ENCODE data around the gene TOP2A. TPM values are rescaled to one million over a fixed set of nuclear protein-coding genes. Genes with fewer than 3 reads are reported as not detected.

TOP2A gene
- total RNA-seq, 1 donor from 2014 or later, result 32.4 TPM

- Mint-ChIP-seq H3K36me3 (ENCODE audit: unreplicated experiment) (no peaks in the 10 kb centered on the region), H3K27ac (ENCODE audit: unreplicated experiment) (no peak within 1 kb of the TSS), H3K4me1 (ENCODE audit: low read depth, unreplicated experiment) (peaks cover 3% of the 10 kb centered on the region), H3K27me3 (ENCODE audit: unreplicated experiment) (peaks cover 12% of the 10 kb centered on the region), H3K9me3 (ENCODE audit: unreplicated experiment) (peaks cover 2% of the 10 kb centered on the region), H3K4me3 (ENCODE audit: unreplicated experiment) (peak within 1 kb of the TSS; percentile 67)
- DNase-seq, result peak; percentile 83
- TF ChIP-seq CTCF (IDR thresholded peaks at IDR 0.05; ENCODE audit: partially characterized antibody, unreplicated experiment), result peak; percentile 4
Measured at GRCh38 chr17:40443196-40443987, 25.7 kb upstream of the TOP2A start, which contains the start of gene IGFBP4. Gene IGFBP4, plus strand, starts transcription at chr17:40443450. Its CDS starts 286 bp downstream, at chr17:40443736.

- no peak overlapping the region for H3K27ac Mint-ChIP-seq (ENCODE audit: unreplicated experiment)
- peaks cover 2% of the 10 kb centered on the region for H3K9me3 Mint-ChIP-seq (ENCODE audit: unreplicated experiment)
- H3K4me1 Mint-ChIP-seq (ENCODE audit: low read depth, unreplicated experiment), result peaks cover 3% of the 10 kb centered on the region
- H3K27me3 Mint-ChIP-seq (ENCODE audit: unreplicated experiment), result peaks cover 12% of the 10 kb centered on the region
- H3K36me3 Mint-ChIP-seq (ENCODE audit: unreplicated experiment), result no peaks in the 10 kb centered on the region
- DNase-seq, result no peak
- no peak for TF ChIP-seq CTCF (IDR thresholded peaks at IDR 0.05; ENCODE audit: partially characterized antibody, unreplicated experiment)
- peak overlapping the region; percentile 67 for H3K4me3 Mint-ChIP-seq (ENCODE audit: unreplicated experiment)
Measured at GRCh38 chr17:40442392-40443195, 24.9 kb upstream of the TOP2A start.

- H3K36me3 Mint-ChIP-seq (ENCODE audit: unreplicated experiment), result no peaks in the 10 kb centered on the region
- TF ChIP-seq CTCF (IDR thresholded peaks at IDR 0.05; ENCODE audit: partially characterized antibody, unreplicated experiment), result no peak
- no peak for DNase-seq
- no peak overlapping the region for H3K27ac Mint-ChIP-seq (ENCODE audit: unreplicated experiment)
- H3K9me3 Mint-ChIP-seq (ENCODE audit: unreplicated experiment), result peaks cover 2% of the 10 kb centered on the region
- H3K4me3 Mint-ChIP-seq (ENCODE audit: unreplicated experiment), result no peak overlapping the region
- peaks cover 3% of the 10 kb centered on the region for H3K4me1 Mint-ChIP-seq (ENCODE audit: low read depth, unreplicated experiment)
- peaks cover 11% of the 10 kb centered on the region for H3K27me3 Mint-ChIP-seq (ENCODE audit: unreplicated experiment)
Measured at GRCh38 chr17:40440166-40440565, 22.5 kb upstream of the TOP2A start.

- H3K4me3 Mint-ChIP-seq (ENCODE audit: unreplicated experiment), result no peak overlapping the region
- no peak for TF ChIP-seq CTCF (IDR thresholded peaks at IDR 0.05; ENCODE audit: partially characterized antibody, unreplicated experiment)
- no peaks in the 10 kb centered on the region for H3K9me3 Mint-ChIP-seq (ENCODE audit: unreplicated experiment)
- H3K4me1 Mint-ChIP-seq (ENCODE audit: low read depth, unreplicated experiment), result no peaks in the 10 kb centered on the region
- H3K27ac Mint-ChIP-seq (ENCODE audit: unreplicated experiment), result no peak overlapping the region
- no peak for DNase-seq
- no peaks in the 10 kb centered on the region for H3K36me3 Mint-ChIP-seq (ENCODE audit: unreplicated experiment)
- no peaks in the 10 kb centered on the region for H3K27me3 Mint-ChIP-seq (ENCODE audit: unreplicated experiment)
Measured at GRCh38 chr17:40437095-40437732, 19.5 kb upstream of the TOP2A start.
